ENCODE measurements around the gene OSBPL10.

DNA sequence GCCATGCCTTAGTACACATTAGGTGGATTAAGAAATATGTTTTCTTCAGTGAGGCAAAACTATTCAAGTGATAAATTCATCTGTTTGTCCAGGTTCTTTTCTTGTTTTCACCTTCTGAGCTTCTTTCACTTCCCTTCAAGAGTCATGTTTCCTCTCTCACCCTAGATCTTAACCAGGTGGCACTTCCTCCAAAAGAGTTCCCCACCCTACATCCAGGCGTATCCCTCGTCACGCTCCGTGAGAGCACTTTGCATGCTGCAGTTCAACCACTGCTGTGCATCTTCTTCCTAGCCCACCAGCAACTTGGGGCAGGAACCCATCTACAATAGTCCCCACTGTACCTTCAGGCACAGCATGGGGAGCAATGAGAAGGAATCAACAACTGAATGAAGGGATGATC is 28.9 kb downstream of the OSBPL10 start:
- TF ChIP-seq, protein P1, sequence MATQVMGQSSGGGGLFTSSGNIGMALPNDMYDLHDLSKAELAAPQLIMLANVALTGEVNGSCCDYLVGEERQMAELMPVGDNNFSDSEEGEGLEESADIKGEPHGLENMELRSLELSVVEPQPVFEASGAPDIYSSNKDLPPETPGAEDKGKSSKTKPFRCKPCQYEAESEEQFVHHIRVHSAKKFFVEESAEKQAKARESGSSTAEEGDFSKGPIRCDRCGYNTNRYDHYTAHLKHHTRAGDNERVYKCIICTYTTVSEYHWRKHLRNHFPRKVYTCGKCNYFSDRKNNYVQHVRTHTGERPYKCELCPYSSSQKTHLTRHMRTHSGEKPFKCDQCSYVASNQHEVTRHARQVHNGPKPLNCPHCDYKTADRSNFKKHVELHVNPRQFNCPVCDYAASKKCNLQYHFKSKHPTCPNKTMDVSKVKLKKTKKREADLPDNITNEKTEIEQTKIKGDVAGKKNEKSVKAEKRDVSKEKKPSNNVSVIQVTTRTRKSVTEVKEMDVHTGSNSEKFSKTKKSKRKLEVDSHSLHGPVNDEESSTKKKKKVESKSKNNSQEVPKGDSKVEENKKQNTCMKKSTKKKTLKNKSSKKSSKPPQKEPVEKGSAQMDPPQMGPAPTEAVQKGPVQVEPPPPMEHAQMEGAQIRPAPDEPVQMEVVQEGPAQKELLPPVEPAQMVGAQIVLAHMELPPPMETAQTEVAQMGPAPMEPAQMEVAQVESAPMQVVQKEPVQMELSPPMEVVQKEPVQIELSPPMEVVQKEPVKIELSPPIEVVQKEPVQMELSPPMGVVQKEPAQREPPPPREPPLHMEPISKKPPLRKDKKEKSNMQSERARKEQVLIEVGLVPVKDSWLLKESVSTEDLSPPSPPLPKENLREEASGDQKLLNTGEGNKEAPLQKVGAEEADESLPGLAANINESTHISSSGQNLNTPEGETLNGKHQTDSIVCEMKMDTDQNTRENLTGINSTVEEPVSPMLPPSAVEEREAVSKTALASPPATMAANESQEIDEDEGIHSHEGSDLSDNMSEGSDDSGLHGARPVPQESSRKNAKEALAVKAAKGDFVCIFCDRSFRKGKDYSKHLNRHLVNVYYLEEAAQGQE (IDR thresholded peaks at IDR 0.05): no peak
- TF ChIP-seq HDAC2 (IDR thresholded peaks at IDR 0.05) (no peak), CTCF (IDR thresholded peaks at IDR 0.05) (no peak), RAD21 (conservative IDR thresholded peaks at IDR 0.05 in 1 of 2, IDR thresholded peaks at IDR 0.05 in 1 of 2) (no peak), CHD2 (IDR thresholded peaks at IDR 0.05; ENCODE audit: low read length, partially characterized antibody) (no peak), EP300 (IDR thresholded peaks at IDR 0.05) (no peak), SMC3 (IDR thresholded peaks at IDR 0.05) (no peak), MAX (IDR thresholded peaks at IDR 0.05) (no peak), POLR2A (IDR thresholded peaks at IDR 0.05; ENCODE audit: low read length) (no peak), RARB (CRISPR knock-in tag; IDR thresholded peaks at IDR 0.05) (no peak), MAFK (IDR thresholded peaks at IDR 0.05; ENCODE audit: partially characterized antibody) (no peak), HOXA7 (CRISPR knock-in tag; IDR thresholded peaks at IDR 0.05) (no peak), MYC (IDR thresholded peaks at IDR 0.05; ENCODE audit: borderline replicate concordance, low read length) (no peak)
- TF ChIP-seq, protein P2, sequence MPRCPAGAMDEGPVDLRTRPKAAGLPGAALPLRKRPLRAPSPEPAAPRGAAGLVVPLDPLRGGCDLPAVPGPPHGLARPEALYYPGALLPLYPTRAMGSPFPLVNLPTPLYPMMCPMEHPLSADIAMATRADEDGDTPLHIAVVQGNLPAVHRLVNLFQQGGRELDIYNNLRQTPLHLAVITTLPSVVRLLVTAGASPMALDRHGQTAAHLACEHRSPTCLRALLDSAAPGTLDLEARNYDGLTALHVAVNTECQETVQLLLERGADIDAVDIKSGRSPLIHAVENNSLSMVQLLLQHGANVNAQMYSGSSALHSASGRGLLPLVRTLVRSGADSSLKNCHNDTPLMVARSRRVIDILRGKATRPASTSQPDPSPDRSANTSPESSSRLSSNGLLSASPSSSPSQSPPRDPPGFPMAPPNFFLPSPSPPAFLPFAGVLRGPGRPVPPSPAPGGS (IDR thresholded peaks at IDR 0.05): no peak

All from A549 (cell line).